ENCODE measurements around the gene GHR.

GHR gene

DNA sequence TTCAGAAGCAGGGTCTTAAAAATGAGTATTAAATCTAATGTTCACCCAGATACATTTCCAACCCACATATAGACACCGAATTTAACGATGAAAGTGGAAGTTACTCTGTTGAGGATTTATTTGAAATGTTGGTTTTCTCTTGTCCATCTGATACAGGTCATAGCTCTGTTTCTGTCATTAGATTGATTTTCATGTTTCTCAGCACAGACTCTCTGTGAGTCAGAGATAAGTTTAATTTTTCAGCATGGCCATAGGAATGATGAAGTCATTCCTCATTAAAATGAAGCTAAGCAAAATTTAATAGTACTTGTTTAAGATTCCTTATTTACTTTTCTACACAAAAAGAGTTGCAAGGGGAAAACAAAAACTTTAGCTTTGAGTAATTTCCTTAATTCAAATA, 38.8 kb downstream of the GHR start:
- no peak for DNase-seq (ENCODE audit: low spot score)

DNA sequence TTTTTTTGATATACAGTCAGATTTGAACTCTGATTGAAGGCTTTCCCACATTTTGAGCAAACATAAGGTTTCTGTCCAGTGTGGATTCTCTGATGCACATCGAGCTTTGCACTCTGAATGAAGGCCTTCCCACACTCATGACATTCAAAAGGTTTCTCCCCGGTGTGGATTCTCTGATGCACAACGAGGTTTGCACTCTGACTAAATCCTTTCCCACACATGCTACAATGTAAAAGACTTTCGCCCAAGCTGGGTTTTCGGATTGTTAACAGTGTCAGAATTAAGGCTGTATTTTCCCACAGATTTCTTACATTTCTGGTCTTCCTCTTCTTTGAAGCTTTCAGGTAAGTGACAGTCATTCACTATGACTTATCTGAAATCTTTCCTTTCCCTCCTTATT, 44.3 kb downstream of the GHR start:
- no peak for DNase-seq (ENCODE audit: low spot score)

DNA sequence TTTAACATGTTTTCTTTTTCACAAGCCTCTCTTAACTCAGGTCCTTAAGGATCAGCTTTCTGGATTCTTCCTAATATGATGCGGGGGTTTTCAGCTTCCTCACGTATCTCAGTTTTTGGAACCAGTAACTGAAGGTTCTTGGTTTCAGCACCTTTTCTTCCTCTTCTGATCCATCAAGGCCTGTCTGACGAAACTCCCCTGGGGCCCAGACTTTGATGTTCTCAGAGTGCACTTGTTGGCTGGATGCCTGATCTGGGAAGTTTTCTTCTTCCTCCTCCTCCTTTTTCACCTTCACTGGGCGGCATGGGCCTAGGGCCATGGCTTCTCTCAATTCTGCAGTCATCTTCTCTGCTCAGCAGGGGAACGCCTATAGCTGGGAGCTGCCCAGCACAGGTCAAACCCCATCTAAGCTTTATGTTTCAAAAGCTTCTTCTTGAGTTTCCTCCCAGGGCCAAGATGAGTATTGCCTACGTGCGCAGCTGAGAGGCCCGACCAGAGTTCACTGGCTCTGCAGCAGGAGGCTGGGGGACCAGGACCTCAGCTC, 44.8 kb downstream of the GHR start:
- no peak for DNase-seq (ENCODE audit: low spot score)

DNA sequence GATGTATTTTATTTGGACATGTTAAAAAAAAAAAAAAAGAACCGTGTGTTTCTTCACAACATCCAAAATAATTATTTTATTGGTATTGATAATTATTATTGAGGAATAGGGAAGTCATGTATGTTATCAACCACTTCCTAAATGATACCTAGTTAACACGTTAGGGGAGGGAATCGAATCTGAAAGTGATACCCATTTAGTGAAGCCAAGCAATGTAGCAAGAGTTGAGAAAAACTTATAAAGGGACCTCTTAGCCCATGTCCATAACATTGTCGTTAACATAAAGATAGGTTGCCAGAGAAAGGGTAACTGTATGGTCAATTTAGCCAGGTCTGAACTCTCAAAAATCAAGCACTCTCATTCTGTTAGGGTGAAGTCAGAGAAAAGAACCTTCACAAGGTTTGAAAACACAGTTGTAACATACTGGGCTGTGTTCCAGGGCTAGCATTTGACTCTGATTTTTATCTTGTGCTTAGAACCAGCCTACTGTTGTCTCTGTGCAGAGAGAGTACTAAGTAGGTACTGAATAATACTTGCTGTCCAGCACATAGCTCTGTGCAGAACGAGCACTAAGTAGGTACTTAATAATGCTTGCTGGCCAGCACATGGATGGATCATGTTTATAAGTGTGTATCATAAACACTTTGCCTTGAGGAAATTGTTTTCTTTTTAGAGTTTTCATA, 60.4 kb downstream of the GHR start:
- no peak for DNase-seq (ENCODE audit: low spot score)

DNA sequence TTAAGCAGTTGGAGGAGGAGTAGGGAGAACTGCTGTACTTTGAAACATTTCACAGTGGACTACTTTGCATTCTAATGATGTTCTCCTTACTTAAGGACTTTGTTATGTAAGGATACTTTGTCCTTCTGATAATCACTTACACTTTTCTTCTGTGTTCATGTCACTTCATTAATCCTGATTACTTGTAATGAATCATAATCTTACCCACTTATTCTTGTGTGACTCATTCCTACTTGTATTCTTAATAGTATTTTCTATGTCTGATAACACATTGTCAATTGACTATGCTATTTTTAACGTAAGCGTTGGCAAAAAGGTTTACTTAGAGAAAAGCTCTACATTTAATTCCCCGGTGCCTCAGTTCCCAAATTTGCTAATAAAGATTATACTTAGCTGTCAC, 63.8 kb downstream of the GHR start:
- DNase-seq (ENCODE audit: low spot score): no peak

DNA sequence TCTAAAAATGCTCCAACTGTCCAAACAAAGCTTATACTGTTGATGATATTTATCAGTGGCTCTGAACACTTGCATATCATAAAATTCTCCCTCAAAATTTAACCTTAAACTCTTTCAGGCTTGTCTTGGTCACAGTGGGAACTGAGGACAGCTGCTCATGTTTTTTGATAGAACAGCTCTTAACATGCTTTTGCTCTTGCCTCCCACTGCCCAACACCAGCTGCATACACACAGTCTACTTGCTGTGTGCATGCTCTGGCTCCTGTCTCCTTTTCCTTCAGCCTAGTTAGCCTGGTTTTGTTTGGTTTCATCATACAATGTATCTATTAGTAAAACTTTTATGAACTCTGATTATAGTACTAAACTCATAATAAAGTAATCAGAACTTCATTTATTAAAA, 64.6 kb downstream of the GHR start:
- DNase-seq (ENCODE audit: low spot score): no peak

DNA sequence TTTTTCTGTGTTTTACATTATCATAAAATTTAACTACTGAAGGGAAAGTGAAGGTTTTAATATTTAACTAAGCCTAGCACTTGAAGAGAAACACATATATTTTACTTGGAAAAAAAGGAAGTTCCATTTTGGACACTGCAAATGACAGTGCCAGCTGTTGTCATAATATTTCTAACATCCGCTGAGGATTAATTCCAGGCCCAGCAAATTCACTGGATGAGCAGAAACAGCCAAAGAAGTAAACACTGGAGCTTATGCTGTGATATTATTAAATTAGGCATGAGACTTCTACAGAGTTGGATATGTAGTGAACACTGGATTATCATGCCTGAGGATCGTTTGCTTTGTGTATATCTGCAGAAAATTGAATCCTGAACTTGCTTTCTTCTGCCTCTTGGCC, 67.6 kb downstream of the GHR start:
- no peak for DNase-seq (ENCODE audit: low spot score)

DNA sequence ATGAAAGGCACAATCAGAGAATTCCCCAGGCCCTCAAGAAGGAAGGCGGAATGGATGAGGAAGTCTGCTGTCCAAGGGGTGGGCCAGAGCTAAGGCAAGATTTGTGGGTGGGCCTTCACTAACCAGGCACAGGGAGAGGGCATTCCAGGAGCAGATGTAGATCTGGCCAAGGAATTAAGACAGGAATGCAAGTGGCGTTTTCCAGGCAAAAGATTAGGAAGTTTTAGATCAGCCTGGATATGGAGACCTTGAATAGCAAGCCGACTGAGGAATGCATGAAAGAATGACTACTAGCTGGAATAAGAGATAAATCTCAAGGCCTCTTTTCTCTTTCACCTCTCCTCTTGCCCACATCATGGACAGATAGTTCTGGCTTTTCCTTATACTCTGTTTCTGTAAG, 68.5 kb downstream of the GHR start:
- DNase-seq (ENCODE audit: low spot score): peak; percentile 21

DNA sequence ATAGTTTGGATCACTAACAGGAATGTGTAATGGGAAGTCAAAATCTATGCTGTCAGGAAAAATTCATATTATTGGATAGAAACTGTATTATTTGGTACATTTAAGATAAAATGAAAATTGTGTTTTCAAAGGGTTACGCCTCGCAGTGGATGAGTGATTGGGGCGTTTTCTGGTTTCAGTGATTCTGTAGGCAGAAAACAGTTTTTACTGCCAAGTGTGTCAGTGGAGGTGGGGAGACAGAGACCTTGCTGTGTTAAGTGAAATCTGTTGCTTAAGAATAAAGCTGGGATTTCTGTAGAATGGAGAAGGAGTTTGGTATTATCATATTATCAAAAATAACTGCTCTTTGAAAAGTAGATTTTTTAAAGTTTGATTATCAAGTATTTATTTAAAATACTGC, 69.7 kb downstream of the GHR start:
- DNase-seq (ENCODE audit: low spot score): no peak

DNA sequence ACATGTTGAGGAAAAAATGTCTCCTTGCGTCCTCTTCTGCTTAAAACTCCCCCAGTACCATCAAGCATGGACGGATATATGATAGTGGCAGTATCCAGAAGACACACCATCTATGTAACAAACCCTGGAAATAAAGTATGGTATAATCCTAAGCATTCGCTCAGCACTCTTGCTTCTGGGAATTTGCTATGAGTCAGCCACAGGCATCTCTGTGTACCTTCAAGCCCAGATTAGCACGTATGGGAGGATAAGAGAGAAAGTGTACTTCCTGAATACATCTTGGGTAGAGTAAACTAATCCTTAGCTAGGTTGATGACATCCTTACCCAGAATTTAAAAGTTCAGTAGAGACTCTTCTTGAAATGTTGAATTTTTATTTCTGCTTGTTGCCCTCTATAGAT, 71.2 kb downstream of the GHR start:
- DNase-seq (ENCODE audit: low spot score): no peak

DNA sequence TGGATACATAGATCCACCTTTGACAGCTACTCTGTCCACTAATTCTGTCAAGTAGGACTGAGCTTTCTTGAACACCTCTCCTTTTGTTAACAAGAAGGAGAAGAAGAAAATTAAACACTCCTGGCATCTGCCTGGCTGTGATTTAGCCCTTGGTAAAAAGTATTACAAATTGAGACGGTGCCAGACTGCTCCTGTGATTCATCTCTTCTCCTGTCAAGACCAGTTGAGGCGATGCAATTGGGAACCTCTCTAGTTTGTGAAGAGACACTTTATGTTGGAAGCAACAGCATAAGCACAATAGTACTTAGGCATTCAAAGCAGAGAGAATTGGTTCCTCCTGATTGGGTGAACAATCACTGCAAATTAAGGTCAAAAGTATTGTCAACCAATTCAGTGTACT, 72.7 kb downstream of the GHR start:
- DNase-seq (ENCODE audit: low spot score): no peak

DNA sequence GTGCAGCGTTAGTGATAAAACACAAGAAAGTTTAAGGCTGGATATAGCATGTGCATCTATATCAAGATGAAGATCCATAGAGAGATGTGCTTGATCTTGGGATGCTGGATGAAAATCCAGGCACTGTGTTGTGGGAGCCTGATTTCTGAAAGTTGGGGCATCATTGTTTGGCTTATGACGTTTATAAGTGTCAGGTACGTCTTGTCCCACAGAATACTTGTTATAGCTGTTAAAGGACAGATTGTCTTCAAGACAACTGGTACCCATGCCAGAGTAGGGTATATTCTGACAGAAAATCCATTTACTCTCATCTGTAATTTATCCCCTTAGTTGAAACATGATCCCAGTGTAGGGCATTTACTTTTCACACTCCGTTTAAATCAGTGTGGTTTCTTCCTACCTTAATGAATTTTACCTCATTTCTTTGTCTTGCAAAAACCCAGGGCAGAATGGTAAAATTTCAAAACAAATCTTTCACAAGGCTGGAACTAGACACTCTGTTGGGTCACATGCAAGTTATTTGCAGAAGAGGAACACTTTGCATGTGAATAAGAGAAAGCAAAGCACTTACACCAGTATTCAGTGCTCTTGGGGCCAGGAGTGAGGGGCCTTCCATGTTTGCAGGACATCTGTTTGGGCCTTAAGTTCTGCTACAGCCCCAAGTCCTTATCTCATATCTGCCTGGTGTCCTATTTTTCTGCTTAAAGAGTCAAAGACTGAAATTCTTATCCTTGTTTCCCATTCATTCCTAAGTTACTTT, 73.3 kb downstream of the GHR start:
- DNase-seq (ENCODE audit: low spot score): no peak

DNA sequence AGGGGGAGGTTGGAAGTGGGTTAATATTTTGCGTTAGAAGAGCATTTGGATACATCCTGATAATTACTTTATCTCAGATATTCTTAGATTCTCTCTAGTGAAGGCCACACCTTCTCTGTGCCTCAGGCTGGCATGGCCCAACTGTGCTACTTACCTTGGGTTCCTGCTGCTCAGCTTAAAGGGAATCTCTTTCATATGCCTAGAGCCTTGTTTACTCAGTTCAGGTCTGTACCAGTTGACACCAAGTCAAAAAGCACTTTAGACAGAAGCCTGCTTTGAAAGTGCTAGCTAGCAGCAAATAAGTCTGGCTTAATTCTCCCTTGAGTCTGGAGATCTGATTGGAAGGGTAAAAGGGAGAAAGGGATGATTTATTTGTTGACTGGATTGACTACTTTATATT, 74.8 kb downstream of the GHR start:
- no peak for DNase-seq (ENCODE audit: low spot score)

DNA sequence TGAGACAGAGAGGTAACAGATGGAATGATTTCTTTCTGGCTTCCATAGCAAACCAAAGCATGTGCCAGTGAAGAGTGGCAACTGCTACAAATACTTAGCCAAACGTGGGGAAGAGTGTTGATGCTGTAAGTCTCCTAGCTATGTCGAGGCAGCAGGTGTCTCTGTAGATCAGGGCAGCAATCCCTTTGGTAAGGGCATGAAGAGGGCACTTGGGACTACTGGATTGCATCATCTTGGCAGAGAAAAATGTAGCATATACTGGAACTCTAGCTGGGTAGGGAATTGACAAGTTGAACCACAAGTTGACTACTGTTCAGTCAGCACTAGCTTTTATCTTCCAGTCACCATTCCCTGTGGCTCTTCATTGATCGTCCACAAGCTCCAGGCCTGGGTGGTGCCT, 75.8 kb downstream of the GHR start:
- no peak for DNase-seq (ENCODE audit: low spot score)

DNA sequence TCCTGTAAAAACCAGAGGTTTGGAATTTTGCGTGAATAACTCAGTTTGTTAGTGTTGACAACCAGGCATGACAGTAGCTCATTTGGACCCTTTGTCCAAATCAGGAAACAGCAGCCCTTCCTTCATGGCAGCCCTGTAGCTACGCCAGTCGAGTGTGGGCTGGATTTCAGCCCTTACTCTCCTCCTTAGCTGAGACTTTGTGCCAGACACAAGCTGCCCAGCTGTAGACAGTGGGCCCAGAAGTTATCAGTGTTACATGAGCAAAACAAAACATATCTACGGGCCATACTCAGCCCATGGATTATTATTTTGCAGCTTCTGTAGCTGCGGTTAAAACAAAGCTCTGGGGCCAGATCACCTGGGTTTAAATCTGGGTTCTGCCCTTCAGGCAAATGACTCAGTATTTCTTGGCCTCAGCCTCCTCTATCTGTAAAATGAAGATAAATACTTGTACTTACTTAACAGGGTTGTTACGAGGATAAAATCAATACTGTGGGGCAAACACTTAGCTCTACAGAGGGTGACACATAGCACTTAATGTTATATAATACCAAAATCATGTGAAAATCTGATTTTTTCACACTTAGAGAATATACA, 76.9 kb downstream of the GHR start:
- no peak for DNase-seq (ENCODE audit: low spot score)

DNA sequence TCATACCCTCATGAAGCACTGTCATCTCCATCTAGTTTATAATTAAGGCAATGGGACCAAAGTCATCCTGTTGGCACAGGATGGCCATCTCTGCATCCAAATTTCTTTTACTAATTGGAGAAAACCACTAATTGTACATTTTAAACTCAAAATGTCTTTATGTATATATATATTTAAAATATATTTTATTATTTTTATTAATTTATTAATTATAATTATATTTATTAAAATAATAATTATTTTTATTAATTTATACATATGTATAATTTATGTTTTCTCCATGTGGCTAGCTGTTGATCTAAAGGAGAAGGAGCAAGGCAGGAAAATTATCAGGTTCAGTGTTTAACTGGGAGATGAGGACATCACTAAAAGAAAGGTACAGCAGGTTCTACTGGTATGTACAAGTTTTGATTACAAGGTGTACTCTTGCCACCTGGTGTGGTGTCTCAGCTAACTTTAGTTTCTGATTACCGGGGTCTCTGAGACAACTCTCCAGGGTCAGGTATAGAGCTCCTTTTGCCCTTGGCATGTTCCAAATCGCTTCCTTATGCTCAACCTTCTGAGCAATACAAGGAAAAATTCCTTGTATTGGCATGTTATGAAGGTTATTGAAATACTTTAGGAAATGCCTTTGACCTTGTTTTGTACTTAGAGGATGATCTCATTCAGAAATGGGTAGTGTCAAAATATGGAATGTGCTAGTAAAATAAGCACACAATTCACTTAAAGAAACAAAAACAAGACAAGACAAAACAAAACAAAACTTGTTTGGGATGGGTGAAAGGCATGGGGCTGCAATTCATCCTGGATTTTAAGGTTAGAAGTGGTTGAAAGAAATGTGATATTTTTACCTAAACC, 79.6 kb downstream of the GHR start:
- DNase-seq (ENCODE audit: low spot score): no peak

DNA sequence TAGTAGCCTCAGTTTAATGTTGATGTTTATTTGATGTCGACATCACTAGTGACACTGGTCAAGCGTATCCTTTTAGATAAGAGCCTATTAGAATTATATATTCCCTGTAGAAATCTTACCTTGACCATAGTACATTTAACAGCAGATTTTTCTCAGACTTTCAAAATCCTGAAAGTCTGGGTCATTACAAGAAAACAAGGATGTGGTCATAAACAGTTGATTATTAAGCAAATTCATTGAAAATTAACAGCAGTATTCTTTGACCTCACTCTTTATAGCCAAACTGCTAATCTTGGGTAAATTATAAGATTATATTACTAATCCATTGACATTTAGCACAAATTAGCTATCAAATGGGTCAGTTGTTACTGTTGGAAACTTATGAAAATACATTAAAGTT, 83.4 kb downstream of the GHR start:
- no peak for DNase-seq (ENCODE audit: low spot score)

DNA sequence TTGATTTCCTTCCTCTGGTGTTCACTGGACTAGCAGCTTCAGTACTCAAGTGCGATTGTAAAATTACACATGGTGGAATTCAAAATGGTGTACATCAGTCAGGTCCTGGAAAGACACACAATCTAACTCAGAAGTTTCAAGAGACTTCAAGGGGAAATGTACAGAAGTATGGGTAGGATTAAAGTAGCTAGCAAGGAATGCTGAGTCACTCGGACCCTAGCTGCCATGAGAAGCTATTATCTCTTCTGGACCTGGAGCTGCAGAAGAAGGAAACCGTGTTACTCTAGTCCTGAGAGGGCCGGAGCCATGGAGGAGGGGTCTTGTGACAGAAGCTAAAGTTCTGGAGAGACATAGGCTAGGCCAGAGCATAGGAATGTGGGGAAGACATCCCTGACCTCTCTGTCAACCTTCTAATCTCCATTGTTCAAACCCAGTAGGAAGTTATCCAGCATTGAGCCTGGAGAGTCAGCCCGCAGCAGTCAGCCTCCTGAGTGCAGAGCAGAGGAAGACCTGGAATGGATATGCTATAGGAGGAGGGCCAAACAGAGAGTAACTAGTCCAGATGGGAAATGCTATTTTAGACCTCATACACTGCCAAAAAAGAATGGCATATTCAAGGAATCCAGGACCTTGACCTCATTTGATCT, 84.3 kb downstream of the GHR start:
- no peak for DNase-seq (ENCODE audit: low spot score)

DNA sequence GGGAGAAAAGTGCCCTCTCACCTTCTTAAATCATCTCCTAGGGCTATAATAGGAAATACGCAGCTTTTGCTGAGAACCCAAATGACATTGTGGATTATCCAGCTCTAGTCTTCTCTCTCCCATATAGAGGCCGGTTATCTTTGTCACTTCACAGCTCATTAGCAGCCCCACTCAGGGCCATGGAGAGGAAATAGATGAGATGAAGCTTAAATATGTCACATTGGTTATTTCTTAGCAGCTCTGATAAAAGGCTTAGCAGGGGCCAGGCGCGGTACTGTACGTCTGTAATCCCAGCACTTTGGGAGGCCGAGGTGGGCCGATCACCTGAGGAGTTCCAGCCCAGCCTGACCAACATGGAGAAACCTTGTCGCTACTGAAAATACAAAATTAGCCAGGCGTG, 90.0 kb downstream of the GHR start:
- no peak for DNase-seq (ENCODE audit: low spot score)

DNA sequence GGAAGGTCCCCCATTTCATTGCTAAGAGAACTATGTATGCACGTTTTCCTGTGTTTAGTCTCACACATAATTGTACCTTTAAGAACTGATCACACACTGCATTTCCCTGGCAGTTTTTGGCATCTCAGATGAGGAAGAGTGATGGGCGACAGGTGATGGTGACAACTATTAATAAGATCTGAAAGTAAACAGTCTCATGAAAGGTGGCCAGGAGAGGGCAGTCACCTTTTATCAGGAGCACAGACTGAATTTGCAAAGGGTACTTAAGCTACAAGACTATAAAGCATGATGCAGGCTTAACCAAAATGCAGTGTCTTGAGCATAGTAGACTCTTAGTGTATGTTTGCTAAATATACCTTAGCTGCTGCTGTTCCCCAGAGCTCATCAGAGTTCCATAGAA, 91.5 kb downstream of the GHR start:
- DNase-seq (ENCODE audit: low spot score): no peak

DNA sequence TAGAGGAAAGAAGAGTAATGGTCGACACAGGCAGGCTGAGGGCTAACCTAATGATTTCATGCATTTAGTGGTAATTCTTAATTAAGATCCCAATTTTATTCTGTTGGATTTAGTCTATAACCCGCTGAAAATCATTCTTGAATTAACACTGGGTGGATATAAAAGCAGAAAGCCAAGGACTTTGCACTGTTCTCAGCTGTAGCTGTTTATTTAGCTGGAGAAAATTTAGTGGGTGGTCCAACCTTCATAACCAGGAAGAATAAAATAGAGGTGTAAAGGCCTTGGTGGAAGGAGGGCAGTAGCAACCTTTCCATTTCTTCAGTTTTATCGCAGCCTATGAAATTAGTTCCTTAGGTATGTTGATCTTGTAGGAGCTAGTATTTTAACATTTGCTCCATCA, 92.3 kb downstream of the GHR start:
- no peak for DNase-seq (ENCODE audit: low spot score)
